Measurements from ENCODE around the gene TRPM4. TPM values are rescaled to one million over a fixed set of nuclear protein-coding genes. Genes with fewer than 3 reads are reported as not detected.
"Not testable (repeated sequence)": the region's sequence is repeated elsewhere in the genome, so short reads cannot be mapped to it uniquely, and the experiment has no call there.

TRPM4 gene
- total RNA-seq, 1 donor from 2014 or later, result 18.6 TPM

DNA sequence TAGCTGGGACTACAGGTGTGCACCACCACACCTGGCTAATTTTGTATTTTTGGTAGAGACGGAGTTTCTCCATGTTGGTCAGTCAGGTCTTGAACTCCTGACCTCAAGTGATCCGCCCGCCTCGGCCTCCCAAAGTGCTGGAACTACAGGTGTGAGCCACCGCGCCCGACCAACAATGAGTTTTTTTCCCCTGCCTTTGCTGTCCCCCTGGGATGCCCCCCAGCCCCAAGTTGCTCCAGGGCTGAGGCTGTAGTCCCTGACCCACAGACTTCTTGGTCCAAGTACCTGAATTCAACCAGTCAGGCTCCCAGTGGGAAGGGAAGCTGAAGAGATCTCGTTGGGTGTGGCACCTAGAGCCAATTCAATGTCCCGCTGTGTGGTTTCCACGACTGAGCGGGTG, 66.8 kb downstream of the TRPM4 start:
- DNase-seq (ENCODE audit: low read depth), result not testable (repeated sequence)

DNA sequence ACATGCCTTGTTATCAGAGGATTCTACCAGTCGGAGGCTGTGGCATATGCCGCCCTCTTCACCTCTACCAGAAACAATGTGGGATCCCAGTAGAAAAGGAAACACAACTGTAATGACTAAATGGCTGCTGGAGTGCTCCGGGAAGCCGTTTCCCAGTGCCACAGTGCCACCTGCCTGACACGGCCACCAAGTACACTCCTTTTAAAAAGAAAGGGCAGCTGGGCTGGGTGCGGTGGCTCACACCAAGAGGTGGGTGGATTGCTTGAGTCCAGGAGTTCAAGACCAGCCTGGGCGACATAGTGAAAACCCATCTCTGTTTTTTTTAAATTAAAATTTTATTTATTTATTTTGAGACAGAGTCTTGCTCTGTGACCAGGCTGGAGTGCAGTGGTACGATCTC, 67.3 kb downstream of the TRPM4 start:
- DNase-seq (ENCODE audit: low read depth), result peak; percentile 72

DNA sequence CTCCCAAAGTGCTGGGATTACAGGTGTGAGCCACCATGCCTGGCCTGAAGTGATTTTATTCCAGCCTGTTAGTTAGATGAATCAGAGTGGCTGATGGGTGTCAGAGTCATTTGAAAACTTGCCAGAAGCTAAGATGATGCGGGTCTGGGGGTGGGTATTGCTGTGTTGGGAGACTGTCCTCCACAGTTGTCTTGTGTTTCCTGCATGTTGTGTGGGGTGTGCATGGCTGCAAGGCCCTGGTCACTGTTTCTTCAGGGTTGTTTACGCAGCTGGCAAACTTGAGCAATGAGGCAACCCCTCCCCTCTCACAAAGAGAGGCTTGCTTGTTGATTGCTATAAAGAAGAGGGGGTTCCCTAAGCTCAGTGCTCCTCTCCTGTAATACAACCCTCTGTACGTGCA, 71.8 kb downstream of the TRPM4 start:
- DNase-seq (ENCODE audit: low read depth), result no peak

DNA sequence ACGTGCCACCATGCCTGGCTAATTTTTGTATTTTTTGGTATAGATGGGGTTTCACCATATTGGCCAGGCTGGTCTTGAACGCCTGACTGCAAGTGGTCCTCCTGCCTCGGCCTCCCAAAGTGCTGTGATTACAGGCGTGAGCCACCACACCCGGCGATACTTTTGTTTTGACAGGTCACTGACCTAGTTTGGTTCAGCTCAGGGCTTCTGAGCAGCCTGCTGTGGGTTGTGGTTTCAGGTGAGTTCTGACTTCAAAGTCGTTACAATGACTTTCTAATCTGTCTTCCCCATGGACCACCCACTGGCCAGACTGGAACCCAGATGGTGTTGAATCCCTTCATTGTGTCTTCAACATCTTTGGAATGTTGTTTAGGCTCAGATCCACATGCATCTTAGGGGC, 73.8 kb downstream of the TRPM4 start:
- no peak for DNase-seq (ENCODE audit: low read depth)

DNA sequence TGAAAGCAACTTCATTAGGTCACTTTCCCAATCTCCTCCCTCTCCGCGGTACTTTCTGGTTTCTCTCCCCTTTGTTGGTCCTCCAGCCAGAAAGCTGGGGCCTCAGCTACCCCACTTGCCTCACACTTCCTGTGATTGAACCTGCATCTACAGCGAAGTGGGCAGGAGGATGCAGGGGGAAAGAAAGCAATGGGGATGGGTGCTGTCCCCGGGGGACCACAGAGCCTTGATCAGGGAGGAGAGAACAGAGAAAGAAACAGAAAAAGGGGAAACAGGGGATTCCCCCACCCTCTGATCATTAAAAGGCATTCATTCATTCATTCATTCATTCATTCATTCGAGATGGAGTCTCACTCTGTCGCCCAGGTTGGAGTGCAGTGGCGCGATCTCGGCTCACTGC, 74.2 kb downstream of the TRPM4 start:
- no peak for DNase-seq (ENCODE audit: low read depth)

DNA sequence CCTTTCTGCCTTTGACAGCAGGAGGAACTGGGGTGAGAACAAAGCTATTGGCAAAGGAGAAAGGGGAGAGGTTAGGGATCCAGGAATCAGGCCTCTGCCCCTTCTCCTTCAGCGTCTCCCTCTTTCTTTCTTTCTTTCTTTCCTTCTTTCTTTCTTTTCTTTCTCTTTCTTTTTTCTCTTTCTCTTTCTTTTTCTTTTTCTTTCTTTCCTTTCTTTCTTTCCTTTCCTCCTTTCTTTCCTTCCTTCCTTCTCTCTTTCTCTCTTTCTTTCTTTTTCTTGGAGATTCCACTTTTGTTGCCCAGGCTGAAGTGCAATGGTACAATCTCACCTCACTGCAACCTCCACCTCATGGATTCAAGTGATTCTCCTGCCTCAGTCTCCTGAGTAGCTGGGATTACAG, 75.6 kb downstream of the TRPM4 start:
- DNase-seq (ENCODE audit: low read depth), result no peak

DNA sequence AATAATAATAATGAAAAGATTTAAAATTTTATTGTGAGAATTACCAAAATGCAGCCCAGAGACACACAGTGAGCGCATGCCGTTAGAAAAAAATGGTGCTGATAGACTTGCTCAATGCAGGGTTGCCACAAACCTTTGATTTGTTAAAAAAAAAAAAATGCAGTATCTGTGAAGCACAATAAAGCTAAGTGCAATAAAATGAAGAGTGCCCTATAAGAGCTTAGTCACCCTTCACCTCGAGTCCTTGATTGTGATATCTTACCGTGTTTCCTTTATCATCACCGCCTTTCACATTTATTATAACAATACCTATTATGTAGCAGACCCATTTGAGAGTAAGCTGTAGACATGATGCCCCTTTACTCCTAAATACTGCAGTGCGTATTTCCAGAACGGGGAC, 84.2 kb downstream of the TRPM4 start:
- no peak for DNase-seq (ENCODE audit: low read depth)

DNA sequence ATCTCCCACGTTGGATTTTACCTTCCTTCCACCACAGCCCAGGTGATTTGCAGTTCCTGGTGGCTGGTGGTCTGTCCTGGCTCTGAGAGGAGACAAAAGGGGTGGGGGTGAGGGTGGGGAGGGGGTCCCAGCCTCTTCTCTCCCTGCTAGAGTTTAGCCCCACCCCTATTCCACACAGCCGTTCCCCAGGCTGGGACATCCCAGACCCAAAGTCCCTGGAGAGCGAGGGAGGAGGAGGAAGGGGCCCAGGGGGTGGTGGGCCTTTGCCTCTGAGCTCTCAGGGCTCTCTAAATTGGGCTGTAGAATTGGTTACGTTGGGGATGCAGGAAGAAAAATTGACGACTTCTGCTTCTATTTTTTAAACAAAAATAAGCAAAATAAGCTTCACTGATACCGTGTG, 85.5 kb downstream of the TRPM4 start:
- DNase-seq (ENCODE audit: low read depth), result no peak

DNA sequence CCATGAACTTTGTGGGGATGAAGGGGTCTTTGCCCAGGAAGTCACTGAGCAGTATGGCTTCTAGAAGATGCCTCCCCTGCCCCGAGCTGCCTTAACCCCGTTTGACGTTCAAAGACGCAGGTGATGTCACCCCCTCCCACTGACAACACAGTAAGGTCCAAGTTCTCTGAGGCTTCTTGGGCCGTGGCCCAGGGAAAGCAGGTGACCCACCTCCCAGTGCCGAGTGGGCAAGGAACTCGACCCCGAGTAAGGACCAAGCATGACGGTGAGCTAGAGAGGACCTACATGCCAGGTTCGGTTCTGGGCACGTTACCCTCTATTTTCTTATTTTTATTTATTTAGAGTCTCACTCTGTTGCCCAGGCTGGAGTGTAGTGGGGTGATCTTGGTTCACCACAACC, 86.1 kb downstream of the TRPM4 start:
- DNase-seq (ENCODE audit: low read depth), result no peak

DNA sequence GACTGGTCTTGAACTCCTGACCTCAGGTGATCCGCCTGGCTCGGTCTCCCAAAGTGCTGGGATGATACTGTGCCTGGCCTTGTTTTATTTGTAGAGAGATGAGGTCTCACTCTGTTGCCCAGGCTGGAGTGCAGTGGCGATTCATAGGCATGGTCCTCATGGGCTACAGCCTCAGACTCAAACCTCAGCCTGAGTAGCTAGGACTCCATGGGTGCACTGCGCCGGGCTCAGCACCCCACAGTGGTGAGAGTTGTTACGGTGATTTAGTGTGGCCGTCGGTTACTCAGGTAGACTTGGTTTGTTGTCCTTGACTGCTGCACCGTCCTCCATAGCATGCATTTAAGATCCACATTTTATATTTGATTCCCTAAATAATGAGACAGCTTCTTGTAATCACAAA, 86.7 kb downstream of the TRPM4 start:
- DNase-seq (ENCODE audit: low read depth), result no peak

DNA sequence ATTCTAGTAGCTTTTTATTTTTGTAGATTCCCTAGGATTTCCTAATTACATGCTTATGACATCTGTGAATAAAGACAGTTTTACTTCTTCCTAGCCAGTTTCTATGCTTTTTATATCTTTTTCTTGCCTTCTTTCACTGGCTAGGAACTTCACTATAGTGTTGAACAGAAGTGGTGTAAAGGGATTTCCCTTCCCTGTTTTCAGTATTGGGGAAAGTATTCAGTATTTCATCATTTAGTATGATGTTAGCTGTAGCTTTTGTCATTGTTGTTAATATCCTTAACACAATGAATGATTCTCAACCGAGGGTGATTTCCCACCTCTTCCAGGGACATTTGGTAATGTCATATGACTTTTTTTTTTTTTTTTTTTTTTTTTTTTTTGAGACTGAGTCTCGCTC, 90.1 kb downstream of the TRPM4 start:
- DNase-seq (ENCODE audit: low read depth), result no peak

DNA sequence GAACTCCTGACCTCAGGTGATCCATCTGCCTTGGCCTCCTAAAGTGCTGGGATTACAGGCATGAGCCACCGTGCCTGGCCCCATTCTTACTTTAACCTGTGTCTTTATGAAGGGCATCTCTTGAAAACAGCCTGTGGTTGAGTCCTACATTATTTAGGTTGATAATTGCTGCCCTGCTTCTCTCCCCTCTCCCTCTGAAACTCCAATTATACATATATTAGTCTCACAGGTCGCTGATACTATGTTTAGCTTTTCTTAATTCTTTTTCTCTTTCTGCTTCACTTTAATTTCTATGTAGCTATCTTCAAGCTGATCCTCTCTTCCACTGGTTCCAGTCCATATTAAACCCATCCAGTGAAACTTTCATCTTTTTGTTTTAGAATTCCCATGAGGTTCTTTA, 92.3 kb downstream of the TRPM4 start:
- no peak for DNase-seq (ENCODE audit: low read depth)

DNA sequence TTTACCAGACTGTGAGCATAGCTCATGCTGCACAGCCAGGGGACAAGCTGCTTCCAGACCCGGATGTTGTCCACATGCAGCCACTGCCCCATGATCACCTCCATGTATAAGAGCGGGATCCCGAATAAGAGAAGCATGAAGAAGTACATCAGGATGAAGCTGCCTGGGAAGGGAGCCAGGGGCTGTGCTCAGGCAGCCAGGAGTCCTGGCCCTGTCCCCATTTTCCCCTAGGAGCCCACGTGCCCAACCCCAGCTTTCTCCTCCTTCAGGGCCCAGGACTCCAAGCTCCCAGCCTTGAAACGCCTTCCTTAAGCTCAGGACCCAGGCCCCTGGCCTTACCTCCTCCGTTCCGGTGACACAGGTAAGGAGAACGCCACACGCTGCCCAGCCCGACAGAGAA, 98.1 kb downstream of the TRPM4 start:
- DNase-seq (ENCODE audit: low read depth), result no peak

DNA sequence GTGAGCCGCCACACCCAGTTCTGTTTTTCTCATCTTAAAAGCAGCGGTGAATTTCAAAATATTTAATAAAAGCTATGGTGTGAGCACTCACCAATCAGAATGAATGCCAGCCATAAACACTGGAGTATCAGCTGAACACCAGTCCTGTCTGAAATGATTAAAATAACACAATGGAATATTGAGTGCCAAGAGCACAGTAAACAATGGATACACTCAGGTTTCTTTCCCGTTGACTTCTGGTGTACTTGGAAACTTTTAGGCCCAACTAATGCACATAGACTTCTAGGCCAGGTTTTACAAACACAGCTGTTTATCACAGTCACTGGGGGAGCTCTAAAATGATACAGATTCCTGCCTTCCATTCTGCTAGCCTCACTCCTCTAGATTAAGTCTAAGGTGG, 99.1 kb downstream of the TRPM4 start:
- DNase-seq (ENCODE audit: low read depth), result no peak

Other genes with a start within 250 kb of the TRPM4 start
- gene DHDH, start 224.1 kb upstream of the TRPM4 start, total RNA-seq, result 0.32 TPM in 1 of 2 replicates, not detected in the other
- gene BAX, start 202.9 kb upstream of the TRPM4 start, total RNA-seq, result 59.7 and 78.0 TPM in 2 replicates
- 1,692 and 1,792 TPM in 2 replicates for gene FTL, start 192.5 kb upstream of the TRPM4 start, total RNA-seq
- 358 and 408 TPM in 2 replicates for gene GYS1, start 164.5 kb upstream of the TRPM4 start, total RNA-seq
- 94.7 and 106 TPM in 2 replicates for gene RUVBL2, start 163.9 kb upstream of the TRPM4 start, total RNA-seq
- gene LHB, start 140.7 kb upstream of the TRPM4 start, total RNA-seq, result not detected in 2 replicates
- not detected in 2 replicates for gene CGB3, start 133.5 kb upstream of the TRPM4 start, total RNA-seq
- gene CGB2, start 125.9 kb upstream of the TRPM4 start, total RNA-seq, result not detected in 2 replicates
- not detected in 2 replicates for gene CGB1, start 120.9 kb upstream of the TRPM4 start, total RNA-seq
- gene CGB5, start 113.9 kb upstream of the TRPM4 start, total RNA-seq, result not detected in 2 replicates
- gene CGB8, start 108.7 kb upstream of the TRPM4 start, total RNA-seq, result not detected in 2 replicates
- gene CGB7, start 100.0 kb upstream of the TRPM4 start, total RNA-seq, result 0.29 TPM in 1 of 2 replicates, not detected in the other
- gene NTF4, start 93.0 kb upstream of the TRPM4 start, total RNA-seq, result not detected in 2 replicates
- 0.21 and 1.3 TPM in 2 replicates for gene KCNA7, start 85.1 kb upstream of the TRPM4 start, total RNA-seq
- 312 and 331 TPM in 2 replicates for gene SNRNP70, start 72.3 kb upstream of the TRPM4 start, total RNA-seq
- gene LIN7B, start 43.4 kb upstream of the TRPM4 start, total RNA-seq, result 22.1 and 44.2 TPM in 2 replicates
- gene C19orf73, start 38.6 kb upstream of the TRPM4 start, total RNA-seq, result not detected in 2 replicates
- 10.2 and 12.5 TPM in 2 replicates for gene PPFIA3, start 38.2 kb upstream of the TRPM4 start, total RNA-seq
- 375 and 578 TPM in 2 replicates for gene HRC, start 2.4 kb upstream of the TRPM4 start, total RNA-seq
- gene SLC6A16, start 167.4 kb downstream of the TRPM4 start, total RNA-seq, result 0.51 and 2.0 TPM in 2 replicates
- gene CD37, start 177.6 kb downstream of the TRPM4 start, total RNA-seq, result not detected in 2 replicates
- 43.8 and 45.3 TPM in 2 replicates for gene TEAD2, start 204.6 kb downstream of the TRPM4 start, total RNA-seq
- 0.36 and 2.4 TPM in 2 replicates for gene DKKL1, start 206.1 kb downstream of the TRPM4 start, total RNA-seq
- not detected in 2 replicates for gene KASH5, start 230.5 kb downstream of the TRPM4 start, total RNA-seq

All from myocyte (in vitro differentiated cells).